Heart left ventricle (tissue), 13 donors: ENCODE measurements around the gene LRRC32.

Experiments used
- POLR2A ChIP-seq, 2 donors: fragments of 450-650 bp; IDR thresholded peaks; one replicate each; pipeline ENCODE4 v1.6.1; 2017; ENCODE audit warnings: antibody characterized with exemption in 2 of 2, mild to moderate bottlenecking in 2 of 2, moderate library complexity in 2 of 2
- TF ChIP-seq, protein P1 (sequence below), 12 donors: fragments of 200-600 bp; sonication (generic) in 4 of 12; IDR thresholded peaks; one replicate each; pipeline versions ENCODE4 v1.5.0 to v1.8.0; 2018 to 2022; ENCODE audit warnings: antibody characterized with exemption in 12 of 12, mild to moderate bottlenecking in 5 of 12
- donor health status: ischemic (EF 13 %, LVEDD 7.1; RV severe dilation, severe dysfunction).
- donor health status: DM: no; HTN: yes; CAD: no.
- donor health status: DM: no; HTN: no; CAD: no.
- donor health status: ischemic (EF 25% LVEDD 6.9; RV normal size, moderate dysfunction).
- donor health status: ischemic (EF 25% LVEDD 5.7; RV mildly dilated, moderate dysfunction).
- donor health status: ischemic (EF 35%, LVEDD 5.7; RV mildly dilated, moderate dysfunction).
- donor health status: nonischemic (EF 11% LVEDD 7.7; RV severe dilation, severe dysfunction).
- donor health status: DM: yes; HTN: yes; CAD: no.
- donor health status: PGD.
- donor health status: ischemic (EF 29% LVEDD 5.4; RV normal size, mild dysfunction).
- donor health status: nonischemic (EF 23%, LVEDD 6.1; RV moderate dilation, normal function).

DNA sequence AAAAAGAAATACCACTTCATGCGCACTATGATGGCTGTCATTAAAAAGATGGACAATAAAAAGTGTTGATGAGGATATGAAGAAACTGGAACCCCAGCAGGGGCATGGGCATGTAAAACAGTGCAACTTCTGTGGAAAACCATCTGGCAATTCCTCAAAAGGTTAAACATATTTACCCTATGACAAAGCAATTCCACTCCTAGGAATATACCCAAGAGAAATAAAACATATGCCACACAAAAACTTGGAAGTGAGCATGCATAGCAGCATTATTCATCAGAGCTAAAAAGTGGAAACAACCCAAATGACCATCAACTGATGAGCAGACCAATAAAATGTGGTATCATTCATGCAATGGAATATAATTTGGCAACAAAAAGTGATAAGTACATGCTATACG lies 50.1 kb downstream of the LRRC32 start:
- TF ChIP-seq, protein P1, sequence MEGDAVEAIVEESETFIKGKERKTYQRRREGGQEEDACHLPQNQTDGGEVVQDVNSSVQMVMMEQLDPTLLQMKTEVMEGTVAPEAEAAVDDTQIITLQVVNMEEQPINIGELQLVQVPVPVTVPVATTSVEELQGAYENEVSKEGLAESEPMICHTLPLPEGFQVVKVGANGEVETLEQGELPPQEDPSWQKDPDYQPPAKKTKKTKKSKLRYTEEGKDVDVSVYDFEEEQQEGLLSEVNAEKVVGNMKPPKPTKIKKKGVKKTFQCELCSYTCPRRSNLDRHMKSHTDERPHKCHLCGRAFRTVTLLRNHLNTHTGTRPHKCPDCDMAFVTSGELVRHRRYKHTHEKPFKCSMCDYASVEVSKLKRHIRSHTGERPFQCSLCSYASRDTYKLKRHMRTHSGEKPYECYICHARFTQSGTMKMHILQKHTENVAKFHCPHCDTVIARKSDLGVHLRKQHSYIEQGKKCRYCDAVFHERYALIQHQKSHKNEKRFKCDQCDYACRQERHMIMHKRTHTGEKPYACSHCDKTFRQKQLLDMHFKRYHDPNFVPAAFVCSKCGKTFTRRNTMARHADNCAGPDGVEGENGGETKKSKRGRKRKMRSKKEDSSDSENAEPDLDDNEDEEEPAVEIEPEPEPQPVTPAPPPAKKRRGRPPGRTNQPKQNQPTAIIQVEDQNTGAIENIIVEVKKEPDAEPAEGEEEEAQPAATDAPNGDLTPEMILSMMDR (IDR thresholded peaks at IDR 0.05) = no peak
- no peak for TF ChIP-seq POLR2A (IDR thresholded peaks at IDR 0.05)
